ENCODE measurements around the gene SLC24A3. TPM values are rescaled to one million over a fixed set of nuclear protein-coding genes. Genes with fewer than 3 reads are reported as not detected.

The SLC24A3 gene
- polyA plus RNA-seq, 1 donor (not counting 4 experiments of a cell fraction or from before 2014, with no cell fraction given): 0.17 TPM

- Histone ChIP-seq H3K9ac (ENCODE audit: control insufficient read depth, extremely low read depth, insufficient read depth, low read length) (no peak overlapping the region), H3K36me3 (ENCODE audit: control insufficient read depth in 2 of 2, extremely low read depth in 1 of 2, insufficient read depth in 2 of 2, low read length in 2 of 2) (no peaks in the 10 kb centered on the region), H3K27ac (ENCODE audit: control insufficient read depth, insufficient read depth, low read length) (no peak overlapping the region), H3K9me3 (ENCODE audit: control insufficient read depth, low read depth, low read length) (no peaks in the 10 kb centered on the region), H3K4me2 (ENCODE audit: control insufficient read depth, extremely low read depth, insufficient read depth, low read depth, low read length) (no peak overlapping the region), H3K9me1 (ENCODE audit: control insufficient read depth, extremely low read depth, insufficient read depth, low read length) (no peaks in the 10 kb centered on the region), H3K4me3 (ENCODE audit: control insufficient read depth in 2 of 3, extremely low read depth in 1 of 3, insufficient read depth in 2 of 3, low read depth in 1 of 3, low read length in 3 of 3) (no peak overlapping the region), H3K79me2 (ENCODE audit: control insufficient read depth, insufficient read depth, low read length) (no peaks in the 10 kb centered on the region), H3K4me1 (ENCODE audit: control insufficient read depth, extremely low read depth, insufficient read depth, low read length) (no peaks in the 10 kb centered on the region), H3K27me3 (ENCODE audit: control insufficient read depth, extremely low read depth, insufficient read depth, low read length) (no peaks in the 10 kb centered on the region), H4K20me1 (ENCODE audit: control insufficient read depth, extremely low read depth, insufficient read depth, low read length) (no peaks in the 10 kb centered on the region), H2AFZ (ENCODE audit: control insufficient read depth, low read length) (no peak overlapping the region)
- no peak for FAIRE-seq
- dilution Hi-C loops (cut with MboI; ENCODE audit: extremely low pct_ligation_motif_present, low sequenced_read_pairs): no loop called here
- TF ChIP-seq EZH2 (IDR thresholded peaks at IDR 0.05; ENCODE audit: low read length) (no peak), CTCF (optimal IDR thresholded peaks at IDR 0.05 in 1 of 3, IDR thresholded peaks at IDR 0.05 in 1 of 3, conservative IDR thresholded peaks at IDR 0.05 in 1 of 3; ENCODE audit: extremely low read depth in 1 of 3, insufficient read depth in 2 of 3, low read length in 3 of 3) (no peak)
- no peak for DNase-seq (ENCODE audit: low read depth, low spot score)
Observed at GRCh38 chr20:19478320-19478895, 266.0 kb downstream of the SLC24A3 start.

- Histone ChIP-seq H3K27me3 (ENCODE audit: control insufficient read depth, extremely low read depth, insufficient read depth, low read length) (no peaks in the 10 kb centered on the region), H3K4me1 (ENCODE audit: control insufficient read depth, extremely low read depth, insufficient read depth, low read length) (no peaks in the 10 kb centered on the region), H2AFZ (ENCODE audit: control insufficient read depth, low read length) (no peak overlapping the region), H3K4me2 (ENCODE audit: control insufficient read depth, extremely low read depth, insufficient read depth, low read depth, low read length) (no peak overlapping the region), H3K36me3 (ENCODE audit: control insufficient read depth in 2 of 2, extremely low read depth in 1 of 2, insufficient read depth in 2 of 2, low read length in 2 of 2) (no peaks in the 10 kb centered on the region), H3K9me1 (ENCODE audit: control insufficient read depth, extremely low read depth, insufficient read depth, low read length) (no peaks in the 10 kb centered on the region), H4K20me1 (ENCODE audit: control insufficient read depth, extremely low read depth, insufficient read depth, low read length) (no peaks in the 10 kb centered on the region), H3K27ac (ENCODE audit: control insufficient read depth, insufficient read depth, low read length) (no peak overlapping the region), H3K79me2 (ENCODE audit: control insufficient read depth, insufficient read depth, low read length) (no peaks in the 10 kb centered on the region), H3K9me3 (ENCODE audit: control insufficient read depth, low read depth, low read length) (no peaks in the 10 kb centered on the region), H3K4me3 (ENCODE audit: control insufficient read depth in 2 of 3, extremely low read depth in 1 of 3, insufficient read depth in 2 of 3, low read depth in 1 of 3, low read length in 3 of 3) (no peak overlapping the region), H3K9ac (ENCODE audit: control insufficient read depth, extremely low read depth, insufficient read depth, low read length) (no peak overlapping the region)
- dilution Hi-C loops (cut with MboI; ENCODE audit: extremely low pct_ligation_motif_present, low sequenced_read_pairs): no loop called here
- no peak for FAIRE-seq
- DNase-seq (ENCODE audit: low read depth, low spot score): no peak
- TF ChIP-seq CTCF (optimal IDR thresholded peaks at IDR 0.05 in 1 of 3, IDR thresholded peaks at IDR 0.05 in 1 of 3, conservative IDR thresholded peaks at IDR 0.05 in 1 of 3; ENCODE audit: extremely low read depth in 1 of 3, insufficient read depth in 2 of 3, low read length in 3 of 3) (no peak), EZH2 (IDR thresholded peaks at IDR 0.05; ENCODE audit: low read length) (no peak)
Observed at GRCh38 chr20:19482726-19483125, 270.3 kb downstream of the SLC24A3 start.
